ENCODE results near the gene GTF3C5. TPM values are rescaled to one million over a fixed set of nuclear protein-coding genes. Genes with fewer than 3 reads are reported as not detected.
"Not testable (repeated sequence)": the region's sequence is repeated elsewhere in the genome, so short reads cannot be mapped to it uniquely, and the experiment has no call there.

Gene GTF3C5
- polyA plus RNA-seq, 3 donors: 77.0 to 79.8 (median 77.9) TPM

GRCh38 chr9:133064241-133065069, 33.7 kb downstream of the GTF3C5 start:
- DNase-seq: no peak

GRCh38 chr9:133065070-133065388, 34.2 kb downstream of the GTF3C5 start:
- DNase-seq: no peak

- no peak for DNase-seq
These were observed 35.6 kb downstream of the GTF3C5 start for GRCh38 chr9:133066181-133066983.

- no peak for DNase-seq
These were observed 36.2 kb downstream of the GTF3C5 start for GRCh38 chr9:133067006-133067405.

GRCh38 chr9:133067813-133068212, 37.0 kb downstream of the GTF3C5 start:
- no peak for DNase-seq

- not testable (repeated sequence) for DNase-seq
These were observed 37.6 kb downstream of the GTF3C5 start for GRCh38 chr9:133068431-133068830.

- not testable (repeated sequence) for DNase-seq
These were observed 39.7 kb downstream of the GTF3C5 start for GRCh38 chr9:133070500-133070961.

- not testable (repeated sequence) for DNase-seq
These were observed 40.2 kb downstream of the GTF3C5 start for GRCh38 chr9:133070985-133071384.

- no peak for DNase-seq
These were observed 40.8 kb downstream of the GTF3C5 start for GRCh38 chr9:133071484-133072150.

- DNase-seq: not testable (repeated sequence)
These were observed 41.4 kb downstream of the GTF3C5 start for GRCh38 chr9:133072210-133072609.

- DNase-seq: no peak
These were observed 42.6 kb downstream of the GTF3C5 start for GRCh38 chr9:133073086-133074014.

- no peak for DNase-seq
These were observed 43.4 kb downstream of the GTF3C5 start for GRCh38 chr9:133074111-133074651.

- DNase-seq: no peak
These were observed 45.3 kb downstream of the GTF3C5 start for GRCh38 chr9:133075925-133076630.

GRCh38 chr9:133076691-133077090, 45.9 kb downstream of the GTF3C5 start:
- DNase-seq: no peak

GRCh38 chr9:133078486-133078885, 47.7 kb downstream of the GTF3C5 start:
- no peak for DNase-seq

GRCh38 chr9:133080161-133080560, 49.4 kb downstream of the GTF3C5 start:
- DNase-seq: no peak

GRCh38 chr9:133080786-133081779, 50.3 kb downstream of the GTF3C5 start:
- not testable (repeated sequence) for DNase-seq

GRCh38 chr9:133081957-133082644, 51.3 kb downstream of the GTF3C5 start:
- not testable (repeated sequence) for DNase-seq

All from renal pelvis (tissue), 4 donors.